ENCODE results near the gene EXOC6B. TPM values are rescaled to one million over a fixed set of nuclear protein-coding genes. Genes with fewer than 3 reads are reported as not detected.

EXOC6B gene
- total RNA-seq, 1 donor from 2014 or later: 104 TPM

DNA sequence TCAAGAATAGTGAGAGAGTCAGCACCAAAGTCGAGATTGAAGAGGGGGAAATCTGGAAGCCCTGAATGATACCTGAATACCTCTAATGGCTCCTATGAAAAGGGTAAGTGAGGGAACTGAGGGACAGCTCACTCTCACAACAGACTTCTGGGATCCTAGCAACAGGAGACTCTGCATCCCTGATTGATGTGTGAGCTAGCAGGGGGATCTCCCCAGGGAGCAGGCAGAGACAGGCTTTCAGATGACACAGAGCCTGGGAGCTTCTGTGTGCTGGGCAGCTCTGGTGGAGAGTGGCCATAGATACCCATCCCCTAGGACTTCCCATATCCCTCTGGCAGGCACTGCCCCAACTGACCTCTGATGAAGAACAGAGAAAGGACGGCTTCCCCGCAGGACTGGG lies 206.2 kb downstream of the EXOC6B start:
- H3K27ac Mint-ChIP-seq: no peak overlapping the region

DNA sequence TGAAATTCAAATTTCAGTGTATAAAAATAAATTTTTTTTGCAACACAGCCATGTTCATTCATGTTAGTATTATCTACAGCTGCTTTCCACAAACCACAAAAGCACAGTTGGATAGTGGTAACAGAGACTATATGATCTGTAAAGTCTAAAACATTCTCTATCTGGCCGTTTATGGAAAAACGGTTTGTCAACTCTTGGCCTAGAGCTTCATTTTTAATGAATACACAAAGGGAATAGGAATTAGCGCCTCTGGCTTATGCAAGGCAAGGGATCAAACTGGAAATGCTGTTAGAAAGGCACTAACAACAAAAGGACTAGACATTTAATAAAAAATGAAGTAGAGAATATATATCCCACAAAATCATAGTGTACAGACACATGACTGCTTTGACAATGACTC lies 211.9 kb downstream of the EXOC6B start:
- Mint-ChIP-seq H3K36me3 (peaks cover 41% of the 10 kb centered on the region), H3K4me3 (no peak overlapping the region), H3K27ac (peak overlapping the region; percentile 80), H3K9me3 (peaks cover 30% of the 10 kb centered on the region), H3K27me3 (ENCODE audit: low read depth) (no peaks in the 10 kb centered on the region), H3K4me1 (peaks cover 19% of the 10 kb centered on the region)
- DNase-seq (ENCODE audit: low spot score in 2 of 2, unreplicated experiment in 2 of 2): no peak
- TF ChIP-seq CTCF (IDR thresholded peaks at IDR 0.05; ENCODE audit: unreplicated experiment): no peak

More for the DNA sequence above, 206.2 kb downstream of the EXOC6B start:
- H3K4me1 Mint-ChIP-seq: peaks cover 6% of the 10 kb centered on the region
- H3K4me3 Mint-ChIP-seq: no peak overlapping the region
- H3K9me3 Mint-ChIP-seq: peaks cover 28% of the 10 kb centered on the region
- no peak for DNase-seq (ENCODE audit: low spot score in 2 of 2, unreplicated experiment in 2 of 2)
- no peaks in the 10 kb centered on the region for H3K27me3 Mint-ChIP-seq (ENCODE audit: low read depth)
- peaks cover 38% of the 10 kb centered on the region for H3K36me3 Mint-ChIP-seq
- no peak for TF ChIP-seq CTCF (IDR thresholded peaks at IDR 0.05; ENCODE audit: unreplicated experiment)

- no peaks in the 10 kb centered on the region for H3K27me3 Mint-ChIP-seq (ENCODE audit: low read depth)
- H3K4me3 Mint-ChIP-seq: no peak overlapping the region
- peaks cover 34% of the 10 kb centered on the region for H3K9me3 Mint-ChIP-seq
- peak overlapping the region; percentile 70 for H3K27ac Mint-ChIP-seq
- DNase-seq (ENCODE audit: low spot score in 2 of 2, unreplicated experiment in 2 of 2): no peak
- H3K36me3 Mint-ChIP-seq: peaks cover 43% of the 10 kb centered on the region
- H3K4me1 Mint-ChIP-seq: peaks cover 19% of the 10 kb centered on the region
- TF ChIP-seq CTCF (IDR thresholded peaks at IDR 0.05; ENCODE audit: unreplicated experiment): no peak
These were observed 213.1 kb downstream of the EXOC6B start for GRCh38 chr2:72612614-72613160.

GRCh38 chr2:72607189-72607588 lies 218.6 kb downstream of the EXOC6B start:
- TF ChIP-seq CTCF (IDR thresholded peaks at IDR 0.05; ENCODE audit: unreplicated experiment): no peak
- DNase-seq (ENCODE audit: low spot score in 2 of 2, unreplicated experiment in 2 of 2): no peak
- Mint-ChIP-seq H3K4me3 (no peak overlapping the region), H3K27ac (no peak overlapping the region), H3K27me3 (ENCODE audit: low read depth) (no peaks in the 10 kb centered on the region), H3K4me1 (peaks cover 32% of the 10 kb centered on the region), H3K36me3 (peaks cover 36% of the 10 kb centered on the region), H3K9me3 (peaks cover 28% of the 10 kb centered on the region)

- no peak for DNase-seq (ENCODE audit: low spot score in 2 of 2, unreplicated experiment in 2 of 2)
- Mint-ChIP-seq H3K9me3 (peaks cover 28% of the 10 kb centered on the region), H3K4me3 (no peak overlapping the region), H3K4me1 (peaks cover 37% of the 10 kb centered on the region), H3K27ac (peak overlapping the region; percentile 96), H3K27me3 (ENCODE audit: low read depth) (no peaks in the 10 kb centered on the region), H3K36me3 (peaks cover 34% of the 10 kb centered on the region)
- peak; percentile 62 for TF ChIP-seq CTCF (IDR thresholded peaks at IDR 0.05; ENCODE audit: unreplicated experiment)
These were observed 219.9 kb downstream of the EXOC6B start for GRCh38 chr2:72605836-72606442.
